ENCODE measurements around the gene USP17L24. TPM values are rescaled to one million over a fixed set of nuclear protein-coding genes. Genes with fewer than 3 reads are reported as not detected.

Gene USP17L24, protein sequence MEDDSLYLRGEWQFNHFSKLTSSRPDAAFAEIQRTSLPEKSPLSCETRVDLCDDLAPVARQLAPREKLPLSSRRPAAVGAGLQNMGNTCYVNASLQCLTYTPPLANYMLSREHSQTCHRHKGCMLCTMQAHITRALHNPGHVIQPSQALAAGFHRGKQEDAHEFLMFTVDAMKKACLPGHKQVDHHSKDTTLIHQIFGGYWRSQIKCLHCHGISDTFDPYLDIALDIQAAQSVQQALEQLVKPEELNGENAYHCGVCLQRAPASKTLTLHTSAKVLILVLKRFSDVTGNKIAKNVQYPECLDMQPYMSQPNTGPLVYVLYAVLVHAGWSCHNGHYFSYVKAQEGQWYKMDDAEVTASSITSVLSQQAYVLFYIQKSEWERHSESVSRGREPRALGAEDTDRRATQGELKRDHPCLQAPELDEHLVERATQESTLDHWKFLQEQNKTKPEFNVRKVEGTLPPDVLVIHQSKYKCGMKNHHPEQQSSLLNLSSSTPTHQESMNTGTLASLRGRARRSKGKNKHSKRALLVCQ
- total RNA-seq (2022; extraction: Qiagen RNA extraction): not detected in 5 replicates

DNA sequence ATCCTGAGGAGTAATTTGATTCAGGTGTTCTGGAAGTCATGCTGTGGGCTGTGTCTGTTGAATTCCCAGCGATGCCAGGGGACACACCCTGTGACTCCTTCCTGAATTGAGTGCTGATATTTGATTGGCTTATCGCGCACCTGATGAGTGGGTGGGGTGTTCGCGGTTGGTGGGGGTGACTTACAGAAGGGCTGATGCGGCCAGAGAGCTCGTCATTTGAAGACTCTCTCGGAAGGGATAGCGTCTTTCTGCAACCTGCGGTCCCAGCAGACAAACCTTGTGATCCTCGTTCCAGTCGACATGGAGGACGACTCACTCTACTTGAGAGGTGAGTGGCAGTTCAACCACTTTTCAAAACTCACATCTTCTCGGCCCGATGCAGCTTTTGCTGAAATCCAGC, at the start of gene USP17L24:
USP17L24 (plus strand) TSS at position 301 of the 400 bp plus-strand sequence; CDS start at position 301, 0 bp downstream.

DNA sequence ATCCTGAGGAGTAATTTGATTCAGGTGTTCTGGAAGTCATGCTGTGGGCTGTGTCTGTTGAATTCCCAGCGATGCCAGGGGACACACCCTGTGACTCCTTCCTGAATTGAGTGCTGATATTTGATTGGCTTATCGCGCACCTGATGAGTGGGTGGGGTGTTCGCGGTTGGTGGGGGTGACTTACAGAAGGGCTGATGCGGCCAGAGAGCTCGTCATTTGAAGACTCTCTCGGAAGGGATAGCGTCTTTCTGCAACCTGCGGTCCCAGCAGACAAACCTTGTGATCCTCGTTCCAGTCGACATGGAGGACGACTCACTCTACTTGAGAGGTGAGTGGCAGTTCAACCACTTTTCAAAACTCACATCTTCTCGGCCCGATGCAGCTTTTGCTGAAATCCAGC, 4.6 kb downstream of the USP17L24 start, which contains the start of gene USP17L25:
USP17L25 (plus strand) TSS at position 301 of the 400 bp plus-strand sequence; CDS start at position 301, 0 bp downstream.

DNA sequence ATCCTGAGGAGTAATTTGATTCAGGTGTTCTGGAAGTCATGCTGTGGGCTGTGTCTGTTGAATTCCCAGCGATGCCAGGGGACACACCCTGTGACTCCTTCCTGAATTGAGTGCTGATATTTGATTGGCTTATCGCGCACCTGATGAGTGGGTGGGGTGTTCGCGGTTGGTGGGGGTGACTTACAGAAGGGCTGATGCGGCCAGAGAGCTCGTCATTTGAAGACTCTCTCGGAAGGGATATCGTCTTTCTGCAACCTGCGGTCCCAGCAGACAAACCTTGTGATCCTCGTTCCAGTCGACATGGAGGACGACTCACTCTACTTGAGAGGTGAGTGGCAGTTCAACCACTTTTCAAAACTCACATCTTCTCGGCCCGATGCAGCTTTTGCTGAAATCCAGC, 9.4 kb downstream of the USP17L24 start, which contains the start of gene USP17L26:
USP17L26 (plus strand) TSS at position 301 of the 400 bp plus-strand sequence; CDS start at position 301, 0 bp downstream.

DNA sequence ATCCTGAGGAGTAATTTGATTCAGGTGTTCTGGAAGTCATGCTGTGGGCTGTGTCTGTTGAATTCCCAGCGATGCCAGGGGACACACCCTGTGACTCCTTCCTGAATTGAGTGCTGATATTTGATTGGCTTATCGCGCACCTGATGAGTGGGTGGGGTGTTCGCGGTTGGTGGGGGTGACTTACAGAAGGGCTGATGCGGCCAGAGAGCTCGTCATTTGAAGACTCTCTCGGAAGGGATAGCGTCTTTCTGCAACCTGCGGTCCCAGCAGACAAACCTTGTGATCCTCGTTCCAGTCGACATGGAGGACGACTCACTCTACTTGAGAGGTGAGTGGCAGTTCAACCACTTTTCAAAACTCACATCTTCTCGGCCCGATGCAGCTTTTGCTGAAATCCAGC, 14.1 kb downstream of the USP17L24 start, which contains the start of gene USP17L5:
USP17L5 (plus strand) TSS at position 301 of the 400 bp plus-strand sequence; CDS start at position 301, 0 bp downstream.

DNA sequence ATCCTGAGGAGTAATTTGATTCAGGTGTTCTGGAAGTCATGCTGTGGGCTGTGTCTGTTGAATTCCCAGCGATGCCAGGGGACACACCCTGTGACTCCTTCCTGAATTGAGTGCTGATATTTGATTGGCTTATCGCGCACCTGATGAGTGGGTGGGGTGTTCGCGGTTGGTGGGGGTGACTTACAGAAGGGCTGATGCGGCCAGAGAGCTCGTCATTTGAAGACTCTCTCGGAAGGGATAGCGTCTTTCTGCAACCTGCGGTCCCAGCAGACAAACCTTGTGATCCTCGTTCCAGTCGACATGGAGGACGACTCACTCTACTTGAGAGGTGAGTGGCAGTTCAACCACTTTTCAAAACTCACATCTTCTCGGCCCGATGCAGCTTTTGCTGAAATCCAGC, 18.9 kb downstream of the USP17L24 start, which contains the start of gene USP17L27:
USP17L27 (plus strand) TSS at position 301 of the 400 bp plus-strand sequence; CDS start at position 301, 0 bp downstream.

DNA sequence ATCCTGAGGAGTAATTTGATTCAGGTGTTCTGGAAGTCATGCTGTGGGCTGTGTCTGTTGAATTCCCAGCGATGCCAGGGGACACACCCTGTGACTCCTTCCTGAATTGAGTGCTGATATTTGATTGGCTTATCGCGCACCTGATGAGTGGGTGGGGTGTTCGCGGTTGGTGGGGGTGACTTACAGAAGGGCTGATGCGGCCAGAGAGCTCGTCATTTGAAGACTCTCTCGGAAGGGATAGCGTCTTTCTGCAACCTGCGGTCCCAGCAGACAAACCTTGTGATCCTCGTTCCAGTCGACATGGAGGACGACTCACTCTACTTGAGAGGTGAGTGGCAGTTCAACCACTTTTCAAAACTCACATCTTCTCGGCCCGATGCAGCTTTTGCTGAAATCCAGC, 23.6 kb downstream of the USP17L24 start, which contains the start of gene USP17L28:
USP17L28 (plus strand) TSS at position 301 of the 400 bp plus-strand sequence; CDS start at position 301, 0 bp downstream.

DNA sequence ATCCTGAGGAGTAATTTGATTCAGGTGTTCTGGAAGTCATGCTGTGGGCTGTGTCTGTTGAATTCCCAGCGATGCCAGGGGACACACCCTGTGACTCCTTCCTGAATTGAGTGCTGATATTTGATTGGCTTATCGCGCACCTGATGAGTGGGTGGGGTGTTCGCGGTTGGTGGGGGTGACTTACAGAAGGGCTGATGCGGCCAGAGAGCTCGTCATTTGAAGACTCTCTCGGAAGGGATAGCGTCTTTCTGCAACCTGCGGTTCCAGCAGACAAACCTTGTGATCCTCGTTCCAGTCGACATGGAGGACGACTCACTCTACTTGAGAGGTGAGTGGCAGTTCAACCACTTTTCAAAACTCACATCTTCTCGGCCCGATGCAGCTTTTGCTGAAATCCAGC, 28.4 kb downstream of the USP17L24 start, which contains the start of gene USP17L29:
USP17L29 (plus strand) TSS at position 301 of the 400 bp plus-strand sequence; CDS start at position 301, 0 bp downstream.

DNA sequence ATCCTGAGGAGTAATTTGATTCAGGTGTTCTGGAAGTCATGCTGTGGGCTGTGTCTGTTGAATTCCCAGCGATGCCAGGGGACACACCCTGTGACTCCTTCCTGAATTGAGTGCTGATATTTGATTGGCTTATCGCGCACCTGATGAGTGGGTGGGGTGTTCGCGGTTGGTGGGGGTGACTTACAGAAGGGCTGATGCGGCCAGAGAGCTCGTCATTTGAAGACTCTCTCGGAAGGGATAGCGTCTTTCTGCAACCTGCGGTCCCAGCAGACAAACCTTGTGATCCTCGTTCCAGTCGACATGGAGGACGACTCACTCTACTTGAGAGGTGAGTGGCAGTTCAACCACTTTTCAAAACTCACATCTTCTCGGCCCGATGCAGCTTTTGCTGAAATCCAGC, 37.9 kb downstream of the USP17L24 start, which contains the start of gene USP17L30:
USP17L30 (plus strand) TSS at position 301 of the 400 bp plus-strand sequence; CDS start at position 301, 0 bp downstream.

Other genes with a start within 250 kb of the USP17L24 start
- 0.02 to 0.06 TPM in 2 of 5 replicates, not detected in the others for gene FAM90A26, start 154.8 kb upstream of the USP17L24 start, total RNA-seq (2022; extraction: Qiagen RNA extraction)
- not detected in 5 replicates for gene USP17L10, start 114.5 kb upstream of the USP17L24 start, total RNA-seq (2022; extraction: Qiagen RNA extraction)
- gene USP17L11, start 109.8 kb upstream of the USP17L24 start, total RNA-seq (2022; extraction: Qiagen RNA extraction): not detected in 5 replicates
- not detected in 5 replicates for gene USP17L12, start 105.0 kb upstream of the USP17L24 start, total RNA-seq (2022; extraction: Qiagen RNA extraction)
- not detected in 5 replicates for gene USP17L13, start 100.3 kb upstream of the USP17L24 start, total RNA-seq (2022; extraction: Qiagen RNA extraction)
- 0.03 TPM in 1 of 5 replicates, not detected in the others for gene USP17L15, start 90.8 kb upstream of the USP17L24 start, total RNA-seq (2022; extraction: Qiagen RNA extraction)
- gene USP17L17, start 81.3 kb upstream of the USP17L24 start, total RNA-seq (2022; extraction: Qiagen RNA extraction): not detected in 5 replicates
- gene USP17L18, start 76.5 kb upstream of the USP17L24 start, total RNA-seq (2022; extraction: Qiagen RNA extraction): not detected in 5 replicates
- not detected in 5 replicates for gene USP17L19, start 71.8 kb upstream of the USP17L24 start, total RNA-seq (2022; extraction: Qiagen RNA extraction)
- not detected in 5 replicates for gene USP17L20, start 67.0 kb upstream of the USP17L24 start, total RNA-seq (2022; extraction: Qiagen RNA extraction)
- gene USP17L21, start 62.3 kb upstream of the USP17L24 start, total RNA-seq (2022; extraction: Qiagen RNA extraction): not detected in 5 replicates
- gene USP17L22, start 57.5 kb upstream of the USP17L24 start, total RNA-seq (2022; extraction: Qiagen RNA extraction): not detected in 5 replicates
- not detected in 5 replicates for gene USP17L25, start 4.7 kb downstream of the USP17L24 start, total RNA-seq (2022; extraction: Qiagen RNA extraction)
- gene USP17L26, start 9.5 kb downstream of the USP17L24 start, total RNA-seq (2022; extraction: Qiagen RNA extraction): not detected in 5 replicates
- gene USP17L5, start 14.2 kb downstream of the USP17L24 start, total RNA-seq (2022; extraction: Qiagen RNA extraction): not detected in 5 replicates
- gene USP17L27, start 19.0 kb downstream of the USP17L24 start, total RNA-seq (2022; extraction: Qiagen RNA extraction): not detected in 5 replicates
- gene USP17L28, start 23.7 kb downstream of the USP17L24 start, total RNA-seq (2022; extraction: Qiagen RNA extraction): not detected in 5 replicates
- gene USP17L29, start 28.5 kb downstream of the USP17L24 start, total RNA-seq (2022; extraction: Qiagen RNA extraction): not detected in 5 replicates
- gene USP17L30, start 38.0 kb downstream of the USP17L24 start, total RNA-seq (2022; extraction: Qiagen RNA extraction): not detected in 5 replicates
- not detected in 5 replicates for gene DEFB131A, start 119.2 kb downstream of the USP17L24 start, total RNA-seq (2022; extraction: Qiagen RNA extraction)